Measurements from ENCODE around the gene NPC1.

- TF ChIP-seq CTCF (IDR thresholded peaks at IDR 0.05; ENCODE audit: low read depth, low read length, poor library complexity, severe bottlenecking) (no peak), EZH2phosphoT487 (IDR thresholded peaks at IDR 0.05; ENCODE audit: borderline replicate concordance, low read length) (no peak)
These were observed 26.1 kb downstream of the NPC1 start for GRCh38 chr18:23560186-23560585.
